GM12878 (cell line): Measurements from ENCODE around the gene KLF18. TPM values are rescaled to one million over a fixed set of nuclear protein-coding genes. Genes with fewer than 3 reads are reported as not detected.

ENCODE experiments used
- ATAC-seq: fragments of 200-7000 bp; cut with Tn5 transposase; 3 replicates; pipeline ENCODE4 v1.9.1; 2020; ENCODE audit warnings: mild to moderate bottlenecking, moderate library complexity
- BruUV-seq: library from RNA; stranded (reverse); fragments of 400-500 nt; replicated peaks from 2 replicates; lab custom pipeline; 2021; lab: Mats Ljungman, UMichigan
- CTCF ChIA-PET: fragments of 300-600 bp; sonication (Branson Sonifier 250); formaldehyde crosslinking; extraction: SDS; loops from one replicate; lab custom pipeline; 2021; ENCODE audit warnings: inconsistent platforms; lab: Yijun Ruan, JAX
- POLR2A ChIA-PET: fragments of 350-600 bp; formaldehyde crosslinking; extraction: SDS; loops from one replicate; lab custom pipeline; 2021; ENCODE audit warnings: inconsistent platforms; lab: Charles Lee
- RAD21 ChIA-PET: fragments of 300-600 bp; sonication (Branson Sonifier 250); formaldehyde crosslinking; loops from one replicate; lab custom pipeline; 2023; ENCODE audit warnings: antibody characterized with exemption; ENCODE audit not compliant: unreplicated experiment; lab: Charles Lee
- SMC1A ChIA-PET: fragments of 300-600 bp; sonication (Branson Sonifier 250); formaldehyde crosslinking; loops from one replicate; lab custom pipeline; 2023; ENCODE audit not compliant: unreplicated experiment, uncharacterized antibody; lab: Charles Lee
- DNase-seq: peaks from one replicate; pipeline ENCODE4 v3.0.0-alpha.2; 2011; ENCODE audit warnings: low read depth, low spot score
- FAIRE-seq: peaks from 3 replicates; lab custom pipeline; 2011; peaks lifted over from hg19 to GRCh38; lab: Jason Lieb, UNC
- H2AFZ ChIP-seq: 2 replicates; pipeline ENCODE4 v1.6.0; 2011; ENCODE audit warnings: low read depth, low read length, control low read depth; ENCODE audit not compliant: control insufficient read depth
- H3K27ac ChIP-seq: 2 replicates; pipeline ENCODE4 v1.5.1; 2011; ENCODE audit warnings: control low read depth; ENCODE audit not compliant: control insufficient read depth, insufficient read depth
- H3K27me3 ChIP-seq, 2 experiments: replicated peaks in 1 of 2; 2 replicates each; pipeline versions ENCODE4 v1.6.0 to v1.6.1; 2011; ENCODE audit warnings: low read length in 1 of 2; ENCODE audit not compliant: control insufficient read depth in 2 of 2, insufficient read depth in 2 of 2
- H3K36me3 ChIP-seq, 2 experiments: 2 replicates each; pipeline ENCODE4 v1.5.1; 2011; ENCODE audit warnings: low read length in 1 of 2; ENCODE audit not compliant: control insufficient read depth in 2 of 2, insufficient read depth in 2 of 2
- H3K4me1 ChIP-seq: 2 replicates; pipeline ENCODE4 v1.6.1; 2011; ENCODE audit warnings: mild to moderate bottlenecking, low read length, moderate library complexity, mixed read lengths; ENCODE audit not compliant: control insufficient read depth, insufficient read depth
- H3K4me2 ChIP-seq: 2 replicates; pipeline ENCODE4 v1.6.0; 2011; ENCODE audit warnings: control low read depth; ENCODE audit not compliant: control insufficient read depth, insufficient read depth
- H3K4me3 ChIP-seq: fragments of 200-600 bp; sonication (generic); 2 replicates; pipeline ENCODE4 v1.5.1; 2016
- H3K79me2 ChIP-seq: 2 replicates; pipeline ENCODE4 v1.6.0; 2011; ENCODE audit warnings: low read length; ENCODE audit not compliant: control insufficient read depth, insufficient read depth
- H3K9ac ChIP-seq: 2 replicates; pipeline ENCODE4 v1.8.0; 2011; ENCODE audit warnings: low read length, control low read depth, mixed read lengths; ENCODE audit not compliant: control insufficient read depth, insufficient read depth
- H3K9me3 ChIP-seq: replicated peaks from 3 replicates; pipeline ENCODE4 v1.5.1; 2011; ENCODE audit warnings: mild to moderate bottlenecking, low read length; ENCODE audit not compliant: control insufficient read depth, insufficient read depth
- H4K20me1 ChIP-seq: 2 replicates; pipeline ENCODE4 v1.6.0; 2011; ENCODE audit not compliant: control insufficient read depth, insufficient read depth
- ATF7 ChIP-seq: fragments of 450-650 bp; IDR thresholded peaks from 2 replicates; pipeline ENCODE4 v1.6.1; 2016; ENCODE audit warnings: low read depth, mild to moderate bottlenecking
- CBFB ChIP-seq: IDR thresholded peaks from 2 replicates; pipeline ENCODE4 v1.6.1; 2016; ENCODE audit warnings: antibody characterized with exemption, low read depth
- PAX8 ChIP-seq: fragments of 450-650 bp; IDR thresholded peaks from 2 replicates; pipeline ENCODE4 v1.6.1; 2017; ENCODE audit warnings: mild to moderate bottlenecking, moderate library complexity
- POU2F2 ChIP-seq: IDR thresholded peaks from 3 replicates; pipeline ENCODE4 v1.6.1; 2011; ENCODE audit warnings: low read depth, mild to moderate bottlenecking, low read length, borderline replicate concordance
- RUNX3 ChIP-seq: IDR thresholded peaks from 2 replicates; pipeline ENCODE4 v1.6.1; 2012; ENCODE audit warnings: low read length, inconsistent platforms
- SMAD5 ChIP-seq: IDR thresholded peaks from 2 replicates; pipeline ENCODE4 v1.6.1; 2016; ENCODE audit warnings: antibody characterized with exemption, low read depth
- TCF12 ChIP-seq: IDR thresholded peaks from 2 replicates; pipeline ENCODE4 v1.6.1; 2011; ENCODE audit warnings: low read depth, mild to moderate bottlenecking, low read length
- ZNF24 ChIP-seq: fragments of 450-650 bp; IDR thresholded peaks from 2 replicates; pipeline ENCODE4 v1.6.1; 2017; ENCODE audit warnings: antibody characterized with exemption, mild to moderate bottlenecking
- ZSCAN29 ChIP-seq: fragments of 450-650 bp; IDR thresholded peaks from 2 replicates; pipeline ENCODE4 v1.6.1; 2017; ENCODE audit warnings: mild to moderate bottlenecking, moderate library complexity
- WGBS: methylation state at CpG from one replicate; pipeline ENCODE4 v1.1.6; 2016; ENCODE audit warnings: low lambda C conversion rate; ENCODE audit not compliant: insufficient replicate concordance, insufficient coverage; ENCODE audit errors: missing lambda C conversion rate; 5-methylcytosine and 5-hydroxymethylcytosine counted together
- in situ Hi-C: fragments of 300-500 bp; cut with MboI; formaldehyde crosslinking; loops from 9 replicates; pipeline ENCODE4 v1.14.3; 2018; ENCODE audit warnings: mixed read lengths
- intact Hi-C: fragments of 100-400 bp; cut with micrococcal nuclease; formaldehyde crosslinking; loops from one replicate; pipeline ENCODE4 v1.14.2; 2022; ENCODE audit not compliant: unreplicated experiment
- polyA plus RNA-seq, 11 experiments: library from polyadenylated mRNA; depleted of rRNA in 4 of 11; unstranded in 6 of 11; stranded (reverse) in 5 of 11; fragments of >200 nt; fragmentation: Nextera tagmentation in 4 of 11; fragmentation: Illumina TruSeq in 1 of 11; extraction: Ambion mirVana in 4 of 11; extraction: Trizol in 1 of 11; gene quantifications; 1 replicate in 1 of 11; 2 replicates in 10 of 11; pipeline versions ENCODE4 v1.2.1 to v1.2.3, GENCODE V29; 2011 to 2016; ENCODE audit warnings: inconsistent platforms in 2 of 11, missing spikeins in 2 of 11, low read depth in 1 of 11
- total RNA-seq, 4 experiments: library from RNA; depleted of rRNA in 3 of 4; stranded (reverse); fragments of >200 nt in 3 of 4; fragmentation: Illumina TruSeq in 1 of 4; extraction: Trizol in 1 of 4; gene quantifications; 2 replicates each; pipeline versions ENCODE4 v1.2.1 to v1.2.3, GENCODE V29; 2013 to 2021
- TF ChIP-seq, protein P1 (sequence below): fragments of 450-650 bp; IDR thresholded peaks from 2 replicates; pipeline ENCODE4 v1.6.1; 2016; ENCODE audit warnings: mild to moderate bottlenecking
- TF ChIP-seq, protein P2 (sequence below): IDR thresholded peaks from 2 replicates; pipeline ENCODE4 v1.6.1; 2012; ENCODE audit warnings: low read depth, low read length, improper control_type of control experiment
- TF ChIP-seq, protein P3 (sequence below): fragments of 450-650 bp; formaldehyde crosslinking; IDR thresholded peaks from 2 replicates; pipeline ENCODE4 v1.4.0; 2020; ENCODE audit warnings: mild to moderate bottlenecking, moderate library complexity

Gene KLF18
- total and polyA plus RNA-seq, 10 of the 15 experiments (the other 5 are each of a cell fraction or from before 2014, with no cell fraction given) = not detected

DNA sequence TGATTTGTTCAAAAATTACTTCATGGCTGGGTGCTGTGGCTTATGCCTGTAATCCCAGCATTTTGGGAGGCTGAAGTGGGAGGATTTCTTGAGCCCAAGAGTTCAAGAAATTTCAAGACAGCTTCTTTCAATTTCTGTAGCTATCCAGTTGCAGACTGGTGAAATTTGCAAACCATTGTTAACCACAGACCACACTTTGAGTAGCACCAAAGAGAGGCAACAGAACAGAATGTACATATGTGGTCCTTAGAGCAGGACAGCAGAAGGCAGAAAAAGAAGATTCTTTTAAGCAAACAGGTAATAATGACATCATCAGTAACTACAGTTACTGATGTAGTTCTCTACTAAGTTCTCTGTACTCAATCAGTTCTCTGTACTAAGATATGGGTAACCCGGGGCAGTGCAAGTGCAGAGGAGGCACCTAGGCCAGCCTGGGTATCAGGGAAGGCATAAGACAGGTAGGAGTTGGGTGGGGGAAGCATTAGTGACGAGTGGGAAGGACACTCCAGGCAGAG lies 28.3 kb downstream of the KLF18 start:
- CTCF ChIA-PET = interaction anchor here (0.6 kb wide), 3 partner anchors 23 to 1605 kb away, joined by 3 to 5 read pairs (median 3); no protein-coding TSS in a partner anchor
- Histone ChIP-seq H3K36me3 (no peaks in the 10 kb centered on the region), H4K20me1 (no peaks in the 10 kb centered on the region), H3K27ac (no peak overlapping the region), H3K27me3 (no peaks in the 10 kb centered on the region), H2AFZ (no peak overlapping the region), H3K79me2 (no peaks in the 10 kb centered on the region), H3K4me1 (no peaks in the 10 kb centered on the region), H3K9ac (no peak overlapping the region), H3K9me3 (no peaks in the 10 kb centered on the region), H3K4me3 (no peak overlapping the region), H3K4me2 (no peak overlapping the region)
- BruUV-seq = no TSS peak
- DNase-seq (no peak), ATAC-seq (0 out of 3 replicates have a peak, but pooled peaks have one; percentile 22), FAIRE-seq (no peak)
- 9% methylated on average over 2 of the region's 2 CpGs for WGBS
- POLR2A ChIA-PET = no interaction called here
- SMC1A ChIA-PET = interaction anchor here (1.0 to 1.3 kb wide), 2 partner anchors 13 to 45 kb away, joined by 3 to 4 read pairs; no protein-coding TSS in a partner anchor
- RAD21 ChIA-PET = interaction anchor here (0.6 kb wide), 1 partner anchor 399 kb away, joined by 3 read pairs; no protein-coding TSS in a partner anchor
- intact Hi-C loops (no loop called here), in situ Hi-C loops (no loop called here)
- TF ChIP-seq RUNX3 (peak; percentile 47), PAX8 (no peak), ATF7 (peak; percentile 79)
- TF ChIP-seq, protein P1, sequence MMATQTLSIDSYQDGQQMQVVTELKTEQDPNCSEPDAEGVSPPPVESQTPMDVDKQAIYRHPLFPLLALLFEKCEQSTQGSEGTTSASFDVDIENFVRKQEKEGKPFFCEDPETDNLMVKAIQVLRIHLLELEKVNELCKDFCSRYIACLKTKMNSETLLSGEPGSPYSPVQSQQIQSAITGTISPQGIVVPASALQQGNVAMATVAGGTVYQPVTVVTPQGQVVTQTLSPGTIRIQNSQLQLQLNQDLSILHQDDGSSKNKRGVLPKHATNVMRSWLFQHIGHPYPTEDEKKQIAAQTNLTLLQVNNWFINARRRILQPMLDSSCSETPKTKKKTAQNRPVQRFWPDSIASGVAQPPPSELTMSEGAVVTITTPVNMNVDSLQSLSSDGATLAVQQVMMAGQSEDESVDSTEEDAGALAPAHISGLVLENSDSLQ = 0 out of 2 replicates have a peak, but pooled peaks have one; percentile 26

DNA sequence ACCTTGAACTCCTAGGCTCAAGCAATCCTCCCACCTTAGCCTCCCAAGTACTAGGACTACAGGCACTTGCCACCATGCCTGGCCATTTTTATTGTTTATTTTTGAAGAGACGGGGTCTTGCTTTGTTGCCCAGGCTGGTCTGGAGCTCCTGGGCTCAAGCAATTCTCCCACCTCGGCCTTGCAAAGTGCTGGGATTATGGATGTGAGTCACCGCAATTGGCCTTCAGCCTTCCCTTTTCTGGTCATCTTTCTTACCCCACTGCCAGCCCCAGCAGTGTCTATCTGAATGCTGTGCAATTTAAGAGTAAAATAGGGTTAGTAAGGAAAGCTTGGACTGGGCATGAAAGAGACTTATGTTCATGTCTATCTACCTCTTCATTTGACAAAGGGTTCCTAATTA lies 28.9 kb downstream of the KLF18 start:
- FAIRE-seq = no peak
- CTCF ChIA-PET = interaction anchor here (0.6 to 1.2 kb wide), 3 partner anchors 24 to 64 kb away, joined by 3 to 5 read pairs (median 3); no protein-coding TSS in a partner anchor
- no peak for ATAC-seq
- TF ChIP-seq SMAD5 = no peak
- TF ChIP-seq, protein P2, sequence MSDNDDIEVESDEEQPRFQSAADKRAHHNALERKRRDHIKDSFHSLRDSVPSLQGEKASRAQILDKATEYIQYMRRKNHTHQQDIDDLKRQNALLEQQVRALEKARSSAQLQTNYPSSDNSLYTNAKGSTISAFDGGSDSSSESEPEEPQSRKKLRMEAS = no peak
- no peak for TF ChIP-seq CBFB
- TF ChIP-seq, protein P3, sequence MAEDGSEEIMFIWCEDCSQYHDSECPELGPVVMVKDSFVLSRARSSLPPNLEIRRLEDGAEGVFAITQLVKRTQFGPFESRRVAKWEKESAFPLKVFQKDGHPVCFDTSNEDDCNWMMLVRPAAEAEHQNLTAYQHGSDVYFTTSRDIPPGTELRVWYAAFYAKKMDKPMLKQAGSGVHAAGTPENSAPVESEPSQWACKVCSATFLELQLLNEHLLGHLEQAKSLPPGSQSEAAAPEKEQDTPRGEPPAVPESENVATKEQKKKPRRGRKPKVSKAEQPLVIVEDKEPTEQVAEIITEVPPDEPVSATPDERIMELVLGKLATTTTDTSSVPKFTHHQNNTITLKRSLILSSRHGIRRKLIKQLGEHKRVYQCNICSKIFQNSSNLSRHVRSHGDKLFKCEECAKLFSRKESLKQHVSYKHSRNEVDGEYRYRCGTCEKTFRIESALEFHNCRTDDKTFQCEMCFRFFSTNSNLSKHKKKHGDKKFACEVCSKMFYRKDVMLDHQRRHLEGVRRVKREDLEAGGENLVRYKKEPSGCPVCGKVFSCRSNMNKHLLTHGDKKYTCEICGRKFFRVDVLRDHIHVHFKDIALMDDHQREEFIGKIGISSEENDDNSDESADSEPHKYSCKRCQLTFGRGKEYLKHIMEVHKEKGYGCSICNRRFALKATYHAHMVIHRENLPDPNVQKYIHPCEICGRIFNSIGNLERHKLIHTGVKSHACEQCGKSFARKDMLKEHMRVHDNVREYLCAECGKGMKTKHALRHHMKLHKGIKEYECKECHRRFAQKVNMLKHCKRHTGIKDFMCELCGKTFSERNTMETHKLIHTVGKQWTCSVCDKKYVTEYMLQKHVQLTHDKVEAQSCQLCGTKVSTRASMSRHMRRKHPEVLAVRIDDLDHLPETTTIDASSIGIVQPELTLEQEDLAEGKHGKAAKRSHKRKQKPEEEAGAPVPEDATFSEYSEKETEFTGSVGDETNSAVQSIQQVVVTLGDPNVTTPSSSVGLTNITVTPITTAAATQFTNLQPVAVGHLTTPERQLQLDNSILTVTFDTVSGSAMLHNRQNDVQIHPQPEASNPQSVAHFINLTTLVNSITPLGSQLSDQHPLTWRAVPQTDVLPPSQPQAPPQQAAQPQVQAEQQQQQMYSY = no peak
- TF ChIP-seq ZSCAN29 = no peak
- no peak for TF ChIP-seq ZNF24
- no peak for TF ChIP-seq POU2F2
- TF ChIP-seq TCF12 = no peak

More for the DNA sequence above, 28.9 kb downstream of the KLF18 start:
- H3K79me2 ChIP-seq = no peaks in the 10 kb centered on the region
- ChIA-PET SMC1A (interaction anchor here (1.0 to 1.3 kb wide), 2 partner anchors 14 to 44 kb away, joined by 3 to 4 read pairs; no protein-coding TSS in a partner anchor), POLR2A (no interaction called here), RAD21 (interaction anchor here (0.6 kb wide), 1 partner anchor 398 kb away, joined by 3 read pairs; no protein-coding TSS in a partner anchor)
- H2AFZ ChIP-seq = no peak overlapping the region
- DNase-seq = no peak
- no peak overlapping the region for H3K27ac ChIP-seq
- H3K9ac ChIP-seq = no peak overlapping the region
- no peaks in the 10 kb centered on the region for H4K20me1 ChIP-seq
- intact Hi-C loops (no loop called here), in situ Hi-C loops (no loop called here)
- no peak overlapping the region for H3K4me3 ChIP-seq
- no peaks in the 10 kb centered on the region for H3K36me3 ChIP-seq
- no peaks in the 10 kb centered on the region for H3K9me3 ChIP-seq
- H3K27me3 ChIP-seq = no peaks in the 10 kb centered on the region
- WGBS = 30% methylated on average over 3 of the region's 3 CpGs
- no peaks in the 10 kb centered on the region for H3K4me1 ChIP-seq
- no TSS peak for BruUV-seq
- no peak overlapping the region for H3K4me2 ChIP-seq
